Mucosa of descending colon (tissue), 3 donors: ENCODE results near the gene OR1F1. TPM values are rescaled to one million over a fixed set of nuclear protein-coding genes. Genes with fewer than 3 reads are reported as not detected.
"Not testable (repeated sequence)": the region's sequence is repeated elsewhere in the genome, so short reads cannot be mapped to it uniquely, and the experiment has no call there.

ENCODE experiments used
- ATAC-seq: fragments of 200-7000 bp; cut with Tn5 transposase; one replicate; pipeline ENCODE4 v1.9.1; 2020; ENCODE audit warnings: mild to moderate bottlenecking, moderate library complexity
- DNase-seq, 3 donors: peaks; one replicate each; pipeline ENCODE4 v3.0.0-alpha.2; 2020
- H3K36me3 ChIP-seq: fragments of 200-600 bp; one replicate; pipeline ENCODE4 v1.8.0; 2021; ENCODE audit warnings: low read depth, mild to moderate bottlenecking
- H3K4me1 ChIP-seq: fragments of 200-600 bp; one replicate; pipeline ENCODE4 v1.8.0; 2021; ENCODE audit warnings: low read depth, mild to moderate bottlenecking
- H3K4me3 ChIP-seq: fragments of 200-600 bp; one replicate; pipeline ENCODE4 v1.8.0; 2021; ENCODE audit warnings: mild to moderate bottlenecking
- H3K9me3 ChIP-seq: fragments of 200-600 bp; one replicate; pipeline ENCODE4 v1.8.0; 2021; ENCODE audit warnings: mild to moderate bottlenecking
- intact Hi-C, 2 donors: fragments of 100-400 bp; cut with DNase I in 1 of 2; cut with micrococcal nuclease in 1 of 2; formaldehyde crosslinking; loops; one replicate each; pipeline versions ENCODE4 v1.11.0 to v1.11.1; 2022; cut with DNase I, micrococcal nuclease
- total RNA-seq, 3 donors: library from RNA; stranded (reverse); fragmentation: NEBNext Ultra II Directional in 2 of 3; extraction: Animal tissue kit (Norgen Biotek cat#: 25700) in 2 of 3; gene quantifications; one replicate each; pipeline versions ENCODE4 v1.2.1 to v1.2.4, GENCODE V29; 2021 to 2023
- TF ChIP-seq, protein P1 (sequence below): fragments of 200-600 bp; IDR thresholded peaks from one replicate; pipeline ENCODE4 v1.8.0; 2022; ENCODE audit warnings: antibody characterized with exemption, mild to moderate bottlenecking
- donor health status: DM: no; HTN: no; CAD: no; lungs with moderate emphysema.
- donor health status: DM: no; HTN: no; CAD: no.
- donor health status: DM: no; HTN: yes; CAD: no.

Gene OR1F1
- total RNA-seq, 3 donors from 2014 or later = not detected

DNA sequence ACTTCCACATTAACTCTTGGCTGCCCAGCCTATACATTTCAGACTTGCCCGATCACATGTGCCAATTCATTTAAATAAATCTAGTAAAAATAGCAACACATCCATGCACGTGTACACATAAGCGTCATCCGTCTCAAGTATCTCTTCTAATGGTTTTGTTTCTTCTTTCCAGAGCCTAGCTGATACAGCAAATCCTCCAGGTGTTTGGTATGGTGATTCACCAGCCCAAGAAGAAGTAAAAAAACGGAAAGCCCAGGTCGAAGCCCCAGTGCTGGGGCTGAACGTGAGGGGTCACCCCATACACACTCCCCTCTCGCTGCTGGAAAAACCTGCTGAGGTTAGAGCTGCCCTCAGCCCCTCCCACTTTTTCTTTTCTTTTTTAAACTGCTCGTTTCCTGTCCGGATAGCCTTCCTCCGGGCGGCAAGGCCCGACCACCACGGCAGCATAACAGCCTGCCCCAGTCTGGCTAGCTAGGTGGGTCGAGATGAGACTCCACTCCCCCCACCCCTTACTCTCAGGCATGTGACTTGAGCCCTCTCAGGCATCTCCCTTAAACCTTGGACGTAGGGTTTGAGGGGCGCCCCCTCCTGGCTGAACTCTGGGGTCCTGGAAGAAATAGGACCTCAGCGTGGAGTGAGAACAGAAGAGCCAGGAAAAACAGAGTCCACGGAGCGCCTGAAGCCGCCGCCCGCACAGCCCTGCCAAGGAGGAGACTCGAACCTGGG is 13.9 kb upstream of the OR1F1 start:
- TF ChIP-seq, protein P1, sequence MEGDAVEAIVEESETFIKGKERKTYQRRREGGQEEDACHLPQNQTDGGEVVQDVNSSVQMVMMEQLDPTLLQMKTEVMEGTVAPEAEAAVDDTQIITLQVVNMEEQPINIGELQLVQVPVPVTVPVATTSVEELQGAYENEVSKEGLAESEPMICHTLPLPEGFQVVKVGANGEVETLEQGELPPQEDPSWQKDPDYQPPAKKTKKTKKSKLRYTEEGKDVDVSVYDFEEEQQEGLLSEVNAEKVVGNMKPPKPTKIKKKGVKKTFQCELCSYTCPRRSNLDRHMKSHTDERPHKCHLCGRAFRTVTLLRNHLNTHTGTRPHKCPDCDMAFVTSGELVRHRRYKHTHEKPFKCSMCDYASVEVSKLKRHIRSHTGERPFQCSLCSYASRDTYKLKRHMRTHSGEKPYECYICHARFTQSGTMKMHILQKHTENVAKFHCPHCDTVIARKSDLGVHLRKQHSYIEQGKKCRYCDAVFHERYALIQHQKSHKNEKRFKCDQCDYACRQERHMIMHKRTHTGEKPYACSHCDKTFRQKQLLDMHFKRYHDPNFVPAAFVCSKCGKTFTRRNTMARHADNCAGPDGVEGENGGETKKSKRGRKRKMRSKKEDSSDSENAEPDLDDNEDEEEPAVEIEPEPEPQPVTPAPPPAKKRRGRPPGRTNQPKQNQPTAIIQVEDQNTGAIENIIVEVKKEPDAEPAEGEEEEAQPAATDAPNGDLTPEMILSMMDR = no peak
- Histone ChIP-seq H3K4me3 (no peak overlapping the region), H3K36me3 (no peaks in the 10 kb centered on the region), H3K9me3 (no peaks in the 10 kb centered on the region), H3K4me1 (peaks cover 23% of the 10 kb centered on the region)
- DNase-seq (no peak), ATAC-seq (no peak)
- intact Hi-C loops = no loop called here

DNA sequence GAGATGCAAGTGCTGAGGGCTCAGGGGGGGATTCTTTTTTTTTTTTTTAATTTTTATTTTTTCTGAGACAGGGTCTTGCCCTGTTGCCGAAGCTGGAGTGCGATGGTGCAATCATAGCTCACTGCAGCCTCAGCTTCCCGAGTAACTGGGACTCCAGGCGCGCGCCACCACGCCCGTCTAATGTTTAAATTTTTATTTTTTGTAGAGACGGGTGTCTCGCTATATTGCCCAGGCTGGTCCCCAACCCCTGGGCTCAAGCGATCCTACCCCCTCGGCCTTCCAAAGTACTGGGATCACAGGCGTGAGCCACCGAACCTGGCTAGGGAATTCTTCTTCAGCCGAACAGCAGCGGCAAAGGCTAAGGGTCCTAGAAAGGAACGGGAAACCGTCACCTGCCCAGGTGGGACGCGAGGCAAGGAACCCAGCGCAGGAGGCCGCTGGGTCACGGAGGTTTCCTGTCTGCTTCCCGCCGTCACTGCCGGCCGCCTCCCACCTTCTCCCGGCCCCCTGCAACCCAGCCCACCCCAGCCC is 13.3 kb upstream of the OR1F1 start:
- intact Hi-C loops = no loop called here
- no peak for DNase-seq
- H3K4me3 ChIP-seq = no peak overlapping the region
- no peaks in the 10 kb centered on the region for H3K9me3 ChIP-seq
- H3K4me1 ChIP-seq = peaks cover 23% of the 10 kb centered on the region
- no peaks in the 10 kb centered on the region for H3K36me3 ChIP-seq
- TF ChIP-seq, protein P1 = no peak
- ATAC-seq = no peak

DNA sequence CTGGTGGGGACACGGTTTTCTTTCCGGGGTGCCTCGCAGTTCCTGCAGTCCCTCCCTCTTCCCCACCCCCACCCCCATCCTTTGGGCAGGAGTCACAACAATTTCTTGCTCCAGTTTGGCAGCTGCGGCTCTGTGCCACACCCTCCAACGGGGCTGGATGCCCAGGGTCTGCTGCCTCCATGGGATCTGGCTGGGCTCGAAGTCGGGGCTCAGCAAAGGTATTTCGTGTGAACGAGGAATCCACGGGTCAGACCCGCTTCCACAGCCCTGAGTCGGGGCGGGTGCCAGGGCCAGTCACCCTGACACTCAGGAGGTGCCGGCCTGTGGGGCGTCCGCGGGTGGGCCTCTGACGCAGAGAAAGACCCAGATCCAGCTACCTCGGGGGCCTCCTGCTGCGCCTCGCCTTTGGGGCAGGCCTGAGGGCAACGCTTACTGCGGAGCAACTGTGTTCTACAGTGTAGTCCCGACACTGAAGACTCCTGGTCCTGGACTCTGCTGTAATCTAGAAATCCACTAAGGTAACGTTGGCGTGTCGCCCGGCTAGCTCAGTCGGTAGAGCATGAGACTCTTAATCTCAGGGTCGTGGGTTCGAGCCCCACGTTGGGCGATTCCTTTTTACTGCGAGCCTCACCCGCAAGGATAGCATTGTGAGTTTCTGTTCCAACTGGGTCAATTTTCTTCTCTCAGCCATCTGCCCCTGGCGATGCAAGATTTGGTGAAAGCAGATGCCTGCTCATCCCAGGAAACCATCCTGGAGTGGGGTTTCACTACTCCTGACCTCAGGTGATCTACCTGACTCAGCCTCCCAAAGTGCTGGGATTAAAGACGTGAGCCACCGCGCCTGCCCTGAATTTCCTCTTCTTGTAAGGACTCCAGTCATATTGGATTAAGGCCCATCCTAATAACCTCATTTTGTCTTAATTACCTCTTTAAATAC is 12.6 kb upstream of the OR1F1 start:
- Histone ChIP-seq H3K9me3 (no peaks in the 10 kb centered on the region), H3K4me3 (no peak overlapping the region), H3K4me1 (peaks cover 20% of the 10 kb centered on the region), H3K36me3 (no peaks in the 10 kb centered on the region)
- DNase-seq (no peak), ATAC-seq (no peak)
- intact Hi-C loops = no loop called here
- TF ChIP-seq, protein P1 = no peak

DNA sequence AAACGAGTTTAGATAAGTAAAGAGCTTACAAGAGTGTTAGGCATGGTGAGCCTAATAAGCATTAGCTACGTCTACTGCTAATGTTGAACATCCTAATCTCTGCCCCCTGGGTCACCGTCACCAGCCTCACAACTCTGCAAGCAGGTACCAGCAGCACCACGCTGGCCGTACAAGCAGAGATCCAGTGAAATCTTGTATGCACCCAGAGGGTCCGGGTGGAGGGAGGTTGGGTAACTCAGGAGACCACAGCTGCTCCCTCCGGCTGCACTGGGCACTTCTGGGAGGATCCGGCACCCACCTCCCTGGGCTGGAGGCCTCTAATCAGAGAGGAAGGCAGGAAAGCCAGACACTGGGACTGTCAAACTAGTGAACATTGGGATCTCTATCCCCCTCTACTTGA is 8.4 kb upstream of the OR1F1 start:
- Histone ChIP-seq H3K4me3 (no peak overlapping the region), H3K9me3 (no peaks in the 10 kb centered on the region), H3K4me1 (peaks cover 8% of the 10 kb centered on the region), H3K36me3 (no peaks in the 10 kb centered on the region)
- intact Hi-C loops = no loop called here
- TF ChIP-seq, protein P1 = no peak
- DNase-seq (no peak), ATAC-seq (no peak)

DNA sequence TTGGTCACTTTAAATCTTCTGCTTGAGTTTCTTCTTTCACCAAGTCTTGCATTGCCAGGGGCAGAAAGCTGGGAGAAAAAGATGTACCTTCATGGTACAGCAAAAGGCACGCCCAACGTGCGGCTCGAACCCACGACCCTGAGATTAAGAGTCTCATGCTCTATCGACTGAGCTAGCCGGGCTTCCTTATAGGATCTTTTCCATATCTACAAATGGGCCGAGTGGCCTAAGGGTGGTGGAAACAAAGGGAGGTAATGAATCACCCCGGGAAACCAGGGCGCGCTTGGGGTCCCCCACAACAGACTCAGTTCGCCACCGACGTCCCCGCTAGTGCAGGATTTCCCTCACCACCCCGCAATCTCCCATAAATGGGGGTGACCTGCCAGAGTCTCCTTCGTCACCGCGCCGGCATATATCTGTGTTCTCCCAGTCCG is 7.5 kb upstream of the OR1F1 start:
- intact Hi-C loops = no loop called here
- Histone ChIP-seq H3K36me3 (no peaks in the 10 kb centered on the region), H3K4me3 (no peak overlapping the region), H3K9me3 (no peaks in the 10 kb centered on the region), H3K4me1 (peaks cover 8% of the 10 kb centered on the region)
- TF ChIP-seq, protein P1 = no peak
- DNase-seq (no peak), ATAC-seq (no peak)

DNA sequence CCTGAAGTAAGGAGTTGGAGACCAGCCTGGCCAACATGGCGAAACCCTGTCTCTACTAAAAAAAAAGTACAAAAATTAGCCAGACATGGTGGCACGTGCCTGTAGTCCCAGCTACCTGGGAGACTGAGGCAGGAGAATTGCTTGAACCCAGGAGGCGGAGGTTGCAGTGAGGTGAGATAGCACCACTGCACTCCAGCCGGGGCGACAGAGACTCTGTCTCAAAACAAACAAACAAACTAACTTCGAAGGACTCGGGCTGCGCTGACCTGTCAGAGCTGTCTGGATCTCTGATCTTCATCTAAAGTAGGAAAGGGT is 5.8 kb upstream of the OR1F1 start:
- H3K9me3 ChIP-seq, DNase-seq, H3K36me3 ChIP-seq, intact Hi-C loops, ATAC-seq, H3K4me1 ChIP-seq, H3K4me3 ChIP-seq: not testable (repeated sequence)
